Measurements from ENCODE around the gene TNS3.

The TNS3 gene

GRCh38 chr7:47518827-47519226, 63.1 kb downstream of the TNS3 start:
- no peak for DNase-seq

GRCh38 chr7:47517821-47518480, 64.0 kb downstream of the TNS3 start:
- no peak for DNase-seq

- DNase-seq, result no peak
Observed at GRCh38 chr7:47516985-47517600, 64.8 kb downstream of the TNS3 start.

GRCh38 chr7:47516386-47516785, 65.5 kb downstream of the TNS3 start:
- DNase-seq, result no peak

GRCh38 chr7:47515305-47515834, 66.5 kb downstream of the TNS3 start:
- no peak for DNase-seq

- DNase-seq, result no peak
Observed at GRCh38 chr7:47514818-47515217, 67.1 kb downstream of the TNS3 start.

GRCh38 chr7:47514367-47514766, 67.5 kb downstream of the TNS3 start:
- no peak for DNase-seq

GRCh38 chr7:47513741-47514241, 68.1 kb downstream of the TNS3 start:
- no peak for DNase-seq

GRCh38 chr7:47512481-47513176, 69.3 kb downstream of the TNS3 start:
- DNase-seq, result no peak

- DNase-seq, result no peak
Observed at GRCh38 chr7:47511699-47512370, 70.1 kb downstream of the TNS3 start.

- no peak for DNase-seq
Observed at GRCh38 chr7:47510786-47511185, 71.1 kb downstream of the TNS3 start.

GRCh38 chr7:47510192-47510591, 71.7 kb downstream of the TNS3 start:
- DNase-seq, result no peak

GRCh38 chr7:47509571-47509970, 72.3 kb downstream of the TNS3 start:
- DNase-seq, result no peak

GRCh38 chr7:47508389-47509380, 73.2 kb downstream of the TNS3 start:
- DNase-seq, result no peak

- no peak for DNase-seq
Observed at GRCh38 chr7:47507522-47507921, 74.4 kb downstream of the TNS3 start.

GRCh38 chr7:47506382-47507339, 75.2 kb downstream of the TNS3 start:
- DNase-seq, result no peak

GRCh38 chr7:47505312-47506007, 76.5 kb downstream of the TNS3 start:
- no peak for DNase-seq

GRCh38 chr7:47504551-47505311, 77.2 kb downstream of the TNS3 start:
- no peak for DNase-seq

- no peak for DNase-seq
Observed at GRCh38 chr7:47503281-47503680, 78.6 kb downstream of the TNS3 start.
